Testis (tissue), 2 donors: ENCODE results near the gene CAGE1.

Experiments
- POLR2A ChIP-seq: fragments of 450-650 bp; IDR thresholded peaks from one replicate; pipeline ENCODE4 v1.6.1; 2017; ENCODE audit warnings: antibody characterized with exemption, mild to moderate bottlenecking, moderate library complexity
- TF ChIP-seq, protein P1 (sequence below), 3 experiments: fragments of 450-650 bp in 2 of 3; fragments of 200-600 bp in 1 of 3; sonication (generic) in 1 of 3; IDR thresholded peaks; one replicate each; pipeline ENCODE4 v1.5.1; 2016 to 2019; ENCODE audit warnings: antibody characterized with exemption in 3 of 3, mild to moderate bottlenecking in 2 of 3, moderate library complexity in 1 of 3

DNA sequence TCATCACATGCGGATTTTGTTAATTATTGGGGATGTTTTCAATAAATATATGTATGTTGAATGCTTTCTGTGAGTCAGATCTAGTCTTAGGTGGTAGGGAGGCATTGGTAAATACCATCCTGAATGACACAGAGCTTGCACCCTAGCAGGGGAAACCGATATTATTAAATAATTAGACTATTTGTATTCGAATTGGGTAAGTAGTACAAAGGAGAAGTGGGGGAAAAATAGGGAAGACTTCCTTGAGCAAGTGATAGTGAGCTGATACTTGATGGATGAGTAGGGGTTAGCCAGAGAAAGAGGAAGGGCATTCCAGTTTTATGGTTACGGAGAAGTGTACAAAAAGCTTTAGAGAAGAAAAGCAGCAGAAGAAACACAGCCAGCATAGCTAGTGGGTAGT, 1.6 kb upstream of the CAGE1 start:
- no peak for TF ChIP-seq POLR2A
- TF ChIP-seq, protein P1, sequence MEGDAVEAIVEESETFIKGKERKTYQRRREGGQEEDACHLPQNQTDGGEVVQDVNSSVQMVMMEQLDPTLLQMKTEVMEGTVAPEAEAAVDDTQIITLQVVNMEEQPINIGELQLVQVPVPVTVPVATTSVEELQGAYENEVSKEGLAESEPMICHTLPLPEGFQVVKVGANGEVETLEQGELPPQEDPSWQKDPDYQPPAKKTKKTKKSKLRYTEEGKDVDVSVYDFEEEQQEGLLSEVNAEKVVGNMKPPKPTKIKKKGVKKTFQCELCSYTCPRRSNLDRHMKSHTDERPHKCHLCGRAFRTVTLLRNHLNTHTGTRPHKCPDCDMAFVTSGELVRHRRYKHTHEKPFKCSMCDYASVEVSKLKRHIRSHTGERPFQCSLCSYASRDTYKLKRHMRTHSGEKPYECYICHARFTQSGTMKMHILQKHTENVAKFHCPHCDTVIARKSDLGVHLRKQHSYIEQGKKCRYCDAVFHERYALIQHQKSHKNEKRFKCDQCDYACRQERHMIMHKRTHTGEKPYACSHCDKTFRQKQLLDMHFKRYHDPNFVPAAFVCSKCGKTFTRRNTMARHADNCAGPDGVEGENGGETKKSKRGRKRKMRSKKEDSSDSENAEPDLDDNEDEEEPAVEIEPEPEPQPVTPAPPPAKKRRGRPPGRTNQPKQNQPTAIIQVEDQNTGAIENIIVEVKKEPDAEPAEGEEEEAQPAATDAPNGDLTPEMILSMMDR (IDR thresholded peaks at IDR 0.05) = no peak
